HUES48 (cell line): ENCODE results near the gene STARD3NL.
"Not testable (repeated sequence)": the region's sequence is repeated elsewhere in the genome, so short reads cannot be mapped to it uniquely, and the experiment has no call there.

Source experiments
- H3K27ac ChIP-seq: one replicate; pipeline ENCODE4 v1.7.0; 2013; ENCODE audit warnings: low read depth, low read length, inconsistent platforms
- H3K27me3 ChIP-seq: 2 replicates; pipeline ENCODE4 v1.6.1; 2013; ENCODE audit warnings: mild to moderate bottlenecking, low read length; ENCODE audit not compliant: control insufficient read depth, insufficient read depth
- H3K36me3 ChIP-seq: 2 replicates; pipeline ENCODE4 v1.6.1; 2013; ENCODE audit warnings: low read length; ENCODE audit not compliant: control insufficient read depth, insufficient read depth
- H3K4me1 ChIP-seq: 2 replicates; pipeline ENCODE4 v1.6.1; 2013; ENCODE audit warnings: mild to moderate bottlenecking, low read length; ENCODE audit not compliant: control insufficient read depth, insufficient read depth
- H3K4me3 ChIP-seq: 2 replicates; pipeline ENCODE4 v1.5.1; 2013; ENCODE audit warnings: mild to moderate bottlenecking, low read depth, low read length
- H3K9ac ChIP-seq: 2 replicates; pipeline ENCODE4 v1.6.1; 2013; ENCODE audit warnings: mild to moderate bottlenecking, low read depth, low read length, moderate library complexity
- H3K9me3 ChIP-seq: 2 replicates; pipeline ENCODE4 v1.6.1; 2013; ENCODE audit warnings: low read length; ENCODE audit not compliant: control insufficient read depth, insufficient read depth

Gene STARD3NL

GRCh38 chr7:38245409-38245977, 67.4 kb downstream of the STARD3NL start:
- Histone ChIP-seq H3K36me3 (no peaks in the 10 kb centered on the region), H3K27me3 (no peaks in the 10 kb centered on the region), H3K9me3 (no peaks in the 10 kb centered on the region), H3K27ac (no peak overlapping the region), H3K4me3 (no peak overlapping the region), H3K4me1 (no peaks in the 10 kb centered on the region), H3K9ac (no peak overlapping the region)

- Histone ChIP-seq H3K36me3 (no peaks in the 10 kb centered on the region), H3K4me1 (no peaks in the 10 kb centered on the region), H3K9me3 (no peaks in the 10 kb centered on the region), H3K27ac (no peak overlapping the region), H3K9ac (no peak overlapping the region), H3K27me3 (no peaks in the 10 kb centered on the region), H3K4me3 (no peak overlapping the region)
These were observed 70.1 kb downstream of the STARD3NL start for GRCh38 chr7:38248069-38248567.

GRCh38 chr7:38249849-38250248, 71.8 kb downstream of the STARD3NL start:
- not testable (repeated sequence) for H3K36me3 ChIP-seq, H3K4me3 ChIP-seq, H3K27ac ChIP-seq, H3K4me1 ChIP-seq, H3K27me3 ChIP-seq, H3K9ac ChIP-seq, H3K9me3 ChIP-seq

GRCh38 chr7:38257350-38257677, 79.3 kb downstream of the STARD3NL start:
- Histone ChIP-seq H3K36me3 (no peaks in the 10 kb centered on the region), H3K4me1 (no peaks in the 10 kb centered on the region), H3K27me3 (no peaks in the 10 kb centered on the region), H3K9ac (no peak overlapping the region), H3K4me3 (no peak overlapping the region), H3K9me3 (no peaks in the 10 kb centered on the region), H3K27ac (no peak overlapping the region)

GRCh38 chr7:38259157-38259556, 81.1 kb downstream of the STARD3NL start:
- H3K4me1 ChIP-seq, H3K27ac ChIP-seq, H3K9me3 ChIP-seq, H3K9ac ChIP-seq, H3K36me3 ChIP-seq, H3K4me3 ChIP-seq, H3K27me3 ChIP-seq: not testable (repeated sequence)

GRCh38 chr7:38261601-38262000, 83.6 kb downstream of the STARD3NL start:
- not testable (repeated sequence) for H3K36me3 ChIP-seq, H3K4me1 ChIP-seq, H3K9me3 ChIP-seq, H3K4me3 ChIP-seq, H3K27me3 ChIP-seq, H3K27ac ChIP-seq, H3K9ac ChIP-seq

- H3K27ac ChIP-seq, H3K9me3 ChIP-seq, H3K4me1 ChIP-seq, H3K4me3 ChIP-seq, H3K9ac ChIP-seq, H3K27me3 ChIP-seq, H3K36me3 ChIP-seq: not testable (repeated sequence)
These were observed 84.0 kb downstream of the STARD3NL start for GRCh38 chr7:38262026-38262425.

- H3K4me1 ChIP-seq: no peaks in the 10 kb centered on the region
- H3K9ac ChIP-seq: no peak overlapping the region
- H3K36me3 ChIP-seq: no peaks in the 10 kb centered on the region
- H3K27ac ChIP-seq: no peak overlapping the region
- no peaks in the 10 kb centered on the region for H3K27me3 ChIP-seq
- H3K4me3 ChIP-seq: no peak overlapping the region
- H3K9me3 ChIP-seq: no peaks in the 10 kb centered on the region
These were observed 84.5 kb downstream of the STARD3NL start for GRCh38 chr7:38262545-38262944.

- H3K27me3 ChIP-seq, H3K4me1 ChIP-seq, H3K9ac ChIP-seq, H3K36me3 ChIP-seq, H3K27ac ChIP-seq, H3K9me3 ChIP-seq, H3K4me3 ChIP-seq: not testable (repeated sequence)
These were observed 85.2 kb downstream of the STARD3NL start for GRCh38 chr7:38263274-38263673.

GRCh38 chr7:38264602-38265001, 86.6 kb downstream of the STARD3NL start:
- H3K27me3 ChIP-seq, H3K36me3 ChIP-seq, H3K27ac ChIP-seq, H3K4me3 ChIP-seq, H3K4me1 ChIP-seq, H3K9me3 ChIP-seq, H3K9ac ChIP-seq: not testable (repeated sequence)

GRCh38 chr7:38265958-38266357, 87.9 kb downstream of the STARD3NL start:
- H3K36me3 ChIP-seq, H3K27me3 ChIP-seq, H3K4me1 ChIP-seq, H3K4me3 ChIP-seq, H3K27ac ChIP-seq, H3K9me3 ChIP-seq, H3K9ac ChIP-seq: not testable (repeated sequence)
